Hematopoietic multipotent progenitor cell treated with erythropoietin and hydrocortisone succinate and interleukin-3 and kit ligand, for 15 days (in vitro differentiated cells): ENCODE data around the gene FAM162A.
A peak's percentile ranks its signal among the peaks of the same experiment; 100 is the strongest.
"Not testable (repeated sequence)": the region's sequence is repeated elsewhere in the genome, so short reads cannot be mapped to it uniquely, and the experiment has no call there.

ENCODE experiments used
- DNase-seq: peaks from one replicate; pipeline ENCODE4 v3.0.0-alpha.2; 2015; ENCODE audit warnings: low spot score

FAM162A gene

DNA sequence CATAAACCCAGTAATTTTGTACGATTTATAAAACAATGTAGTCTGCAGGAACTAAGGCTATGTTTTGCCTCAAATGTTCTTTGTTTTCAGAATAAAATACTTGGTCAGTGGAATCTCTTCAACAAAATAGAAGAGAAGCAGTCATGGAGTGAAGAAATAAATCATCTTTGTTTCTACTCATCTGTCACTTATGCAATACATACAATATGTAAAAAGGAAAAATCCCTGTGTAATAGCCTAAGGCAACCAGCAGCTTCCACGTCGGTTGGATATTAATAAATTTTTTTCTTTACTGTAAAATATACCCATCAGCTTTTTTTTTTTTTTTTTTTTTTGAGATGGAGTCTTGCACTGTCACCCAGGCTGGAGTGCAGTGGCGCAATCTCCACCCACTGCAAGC lies 37.1 kb downstream of the FAM162A start:
- no peak for DNase-seq

DNA sequence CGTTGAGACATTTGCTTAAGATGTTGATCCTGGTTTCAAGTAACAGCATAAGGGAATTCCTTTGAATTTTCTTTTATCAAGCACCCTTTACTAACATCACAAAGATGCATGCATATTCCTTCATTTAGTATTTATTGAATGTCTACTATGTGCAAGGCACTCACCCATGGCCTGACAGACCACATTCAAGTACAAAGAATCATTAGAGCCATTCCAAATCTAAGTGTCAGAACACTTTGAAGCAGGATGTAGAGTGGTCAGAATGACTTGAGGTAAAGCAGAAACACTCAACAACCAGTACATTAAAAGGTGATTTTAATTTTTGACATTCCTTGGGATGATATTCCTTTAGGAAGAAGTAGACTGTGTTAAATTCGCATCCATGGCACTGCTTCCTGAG lies 37.9 kb downstream of the FAM162A start:
- no peak for DNase-seq

DNA sequence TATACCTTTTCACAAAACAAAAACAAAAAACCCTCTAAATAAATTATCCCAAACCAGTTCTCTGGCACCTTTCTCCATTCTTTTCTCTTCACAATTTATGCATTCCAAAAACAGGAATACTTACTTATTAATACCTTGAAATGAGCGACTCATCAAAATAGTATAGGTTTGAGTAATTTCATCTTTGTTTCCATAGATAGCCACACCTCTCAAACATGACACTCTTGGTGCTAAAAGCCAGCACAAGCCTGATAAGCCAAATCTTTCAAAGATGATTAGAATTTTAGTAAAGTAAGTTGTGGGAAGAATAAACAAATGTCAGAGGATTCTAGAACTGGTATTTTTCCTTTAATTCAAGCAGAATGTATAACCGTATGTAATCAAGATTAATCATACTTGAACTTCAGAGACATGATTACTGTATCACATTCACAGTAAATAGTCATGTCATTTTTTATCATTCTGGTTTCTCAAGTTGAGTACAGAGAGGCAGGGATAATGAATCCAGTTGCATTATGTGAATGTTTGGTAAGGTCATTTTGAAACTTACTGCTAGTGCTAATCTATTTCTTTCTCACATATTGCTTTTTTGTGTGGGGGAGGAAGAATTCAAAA lies 44.0 kb downstream of the FAM162A start:
- no peak for DNase-seq

DNA sequence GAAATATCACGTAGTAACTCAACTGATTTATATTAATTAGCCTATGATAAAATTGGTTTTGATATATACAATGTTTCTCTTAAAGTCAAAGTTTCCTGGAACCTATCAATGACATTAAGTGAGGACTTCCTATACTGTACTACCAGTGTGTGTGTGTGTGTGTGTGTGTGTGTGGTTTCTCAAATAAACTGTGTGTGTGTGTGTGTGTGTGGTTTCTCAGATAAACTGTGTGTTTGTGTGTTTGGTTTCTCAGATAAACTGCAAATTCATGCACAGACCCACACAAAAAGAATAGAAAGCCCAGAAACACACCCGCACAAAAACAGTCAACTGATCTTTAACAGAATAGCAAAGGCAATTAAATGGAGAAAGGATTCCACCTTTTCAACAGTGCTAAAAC lies 46.4 kb downstream of the FAM162A start:
- DNase-seq, result no peak

DNA sequence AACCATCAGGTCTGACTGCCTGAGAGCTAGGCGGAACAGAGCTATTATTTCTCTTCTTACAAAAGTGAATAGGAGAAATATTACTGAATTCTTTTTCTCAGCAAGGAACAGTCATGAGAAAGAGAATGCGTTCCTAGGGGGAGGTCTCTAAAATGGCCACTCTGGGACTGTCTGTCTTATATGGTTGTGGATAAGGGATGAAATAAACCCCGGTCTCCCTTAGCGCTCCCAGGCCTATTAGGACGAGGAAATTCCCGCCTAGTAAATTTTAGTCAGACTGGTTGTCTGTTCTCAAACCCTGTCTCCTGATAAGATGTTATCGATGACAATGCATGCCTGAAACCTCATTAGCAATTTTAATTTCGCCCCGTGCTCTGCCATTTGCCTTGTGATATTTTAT lies 52.0 kb downstream of the FAM162A start:
- no peak for DNase-seq

DNA sequence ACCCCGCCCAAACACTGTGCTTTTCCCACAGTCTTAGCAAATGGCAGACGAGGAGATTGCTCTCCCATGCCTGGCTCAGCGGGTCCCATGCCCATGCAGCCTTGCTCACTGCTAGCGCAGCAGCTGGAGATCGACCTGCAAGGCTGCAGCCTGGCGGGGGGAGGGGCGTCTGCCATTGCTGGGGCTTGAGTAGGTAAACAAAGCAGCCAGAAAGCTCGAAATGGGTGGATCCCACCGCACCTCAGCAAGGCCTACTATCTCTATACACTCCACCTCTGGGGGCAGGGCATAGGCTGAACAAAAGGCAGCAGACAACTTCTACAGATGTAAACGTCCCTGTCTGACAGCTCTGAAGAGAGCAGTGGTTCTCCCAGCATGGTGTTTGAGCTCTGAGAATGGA lies 59.1 kb downstream of the FAM162A start:
- no peak for DNase-seq

DNA sequence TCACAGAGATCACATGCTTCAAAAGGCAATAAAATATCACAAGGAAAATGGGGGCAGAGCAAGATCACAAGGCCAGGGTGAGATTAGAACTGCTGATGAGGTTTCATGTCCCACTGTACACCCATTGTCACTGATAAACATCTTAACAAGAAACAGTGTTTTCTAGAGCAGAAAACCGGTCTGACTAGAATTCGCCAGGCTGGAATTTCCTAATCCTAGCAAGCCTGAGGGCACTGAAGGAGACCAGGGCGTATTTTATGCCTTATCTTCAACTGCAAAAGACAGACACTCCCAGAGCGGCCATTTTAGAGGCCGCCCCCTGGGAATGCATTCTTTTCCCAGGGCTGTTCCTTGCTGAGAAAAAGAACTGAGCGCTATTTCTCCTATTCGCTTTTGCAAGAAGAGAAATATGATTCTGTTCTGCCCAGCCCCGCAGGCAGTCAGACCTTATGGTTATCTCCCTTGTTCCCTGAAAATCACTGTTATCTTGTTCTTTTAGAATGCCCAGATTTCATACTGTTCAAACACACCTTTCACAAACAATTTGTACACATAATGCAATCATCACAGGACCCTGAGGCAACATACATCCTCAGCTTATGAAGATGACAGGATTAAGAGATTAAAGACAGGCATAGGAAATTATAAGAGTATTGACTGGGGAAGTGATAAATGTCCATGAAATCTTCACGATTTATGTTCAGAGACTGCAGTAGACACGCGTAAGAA lies 59.9 kb downstream of the FAM162A start:
- DNase-seq, result not testable (repeated sequence)

DNA sequence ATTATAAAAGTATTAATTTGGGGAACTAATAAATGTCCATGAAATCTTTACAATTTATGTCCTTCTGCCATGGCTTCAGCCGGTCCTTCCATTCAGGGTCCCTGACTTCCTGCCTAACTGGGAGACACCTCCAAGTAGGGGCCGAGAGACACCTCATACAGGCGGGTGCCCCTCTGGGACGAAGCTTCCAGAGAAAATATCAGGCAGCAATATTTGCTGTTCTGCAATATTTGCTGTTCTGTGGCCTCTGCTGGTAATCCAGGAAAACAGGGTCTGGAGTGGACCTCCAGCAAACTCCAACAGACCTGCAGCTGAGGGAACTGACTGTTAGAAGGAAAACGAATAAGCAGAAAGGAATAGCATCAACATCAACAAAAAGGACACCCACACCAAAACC lies 60.5 kb downstream of the FAM162A start:
- DNase-seq, result not testable (repeated sequence)

DNA sequence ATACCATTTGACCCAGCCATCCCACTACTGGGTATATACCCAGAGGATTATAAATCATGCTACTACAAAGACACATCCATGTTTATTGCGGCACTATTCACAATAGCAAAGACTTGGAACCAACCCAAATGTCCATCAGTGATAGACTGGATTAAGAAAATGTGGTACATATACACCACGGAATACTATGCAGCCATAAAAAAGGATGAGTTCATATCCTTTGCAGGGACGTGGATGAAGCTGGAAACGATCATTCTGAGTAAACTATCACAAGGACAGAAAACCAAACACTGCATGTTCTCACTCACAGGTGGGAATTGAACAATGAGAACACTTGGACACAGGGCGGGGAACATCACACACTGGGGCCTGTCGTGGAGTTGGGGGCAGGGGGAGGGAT lies 64.2 kb downstream of the FAM162A start:
- DNase-seq, result not testable (repeated sequence)

DNA sequence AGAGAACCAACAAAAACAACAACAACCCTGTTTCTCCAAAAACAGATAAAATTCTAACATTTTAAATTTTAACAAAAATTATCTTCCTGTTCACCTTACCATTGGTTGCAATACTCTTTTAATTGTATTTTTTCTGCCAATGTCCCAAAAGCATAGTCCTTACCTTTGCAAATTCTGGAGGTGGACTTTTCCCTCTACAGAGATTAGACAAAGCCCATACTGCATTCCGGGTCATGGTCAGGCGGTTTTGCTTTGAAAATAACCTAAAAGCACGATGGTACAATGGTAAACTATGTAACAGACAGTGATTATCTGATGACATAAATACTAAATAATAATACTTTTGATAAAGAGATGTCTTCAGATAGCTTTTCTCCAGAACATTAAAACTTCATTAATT lies 67.4 kb downstream of the FAM162A start:
- no peak for DNase-seq

DNA sequence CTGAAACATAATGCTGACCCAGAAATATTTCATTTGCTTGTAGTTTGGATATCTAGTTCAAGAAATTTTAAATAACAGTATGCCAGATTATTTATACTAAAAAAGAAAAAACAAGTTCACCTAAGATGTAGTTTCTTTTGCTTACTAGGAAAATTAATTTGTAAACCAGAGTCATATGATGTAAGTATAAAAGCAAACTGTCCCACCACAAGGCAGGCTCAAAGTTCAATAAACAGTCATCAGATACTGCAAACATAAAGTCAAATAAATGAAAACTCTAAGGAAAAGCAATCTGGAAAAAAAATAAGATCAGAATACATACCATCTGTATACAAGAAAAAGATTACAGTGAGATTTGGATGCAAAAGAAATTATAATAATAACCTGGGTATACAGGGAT lies 72.1 kb downstream of the FAM162A start:
- DNase-seq, result no peak

DNA sequence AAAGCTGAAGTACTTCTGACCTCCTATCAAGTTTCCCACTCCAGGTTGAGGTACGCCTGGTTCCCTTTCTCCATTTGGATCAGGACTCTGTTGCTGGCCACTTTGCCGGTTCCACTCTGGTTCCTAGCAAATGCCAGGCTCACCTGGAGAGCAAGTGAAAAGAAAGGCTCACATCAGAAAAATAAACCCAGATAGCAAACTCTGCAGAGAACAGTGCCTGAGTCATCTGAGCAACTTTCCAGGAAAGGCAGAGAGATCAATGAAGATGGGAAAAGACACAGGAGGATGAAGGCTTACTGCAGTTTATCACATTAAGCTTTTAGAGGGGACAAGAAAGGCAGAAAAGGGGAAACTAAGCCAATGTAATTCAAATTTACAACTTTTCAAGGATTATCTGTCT lies 73.7 kb downstream of the FAM162A start:
- no peak for DNase-seq

DNA sequence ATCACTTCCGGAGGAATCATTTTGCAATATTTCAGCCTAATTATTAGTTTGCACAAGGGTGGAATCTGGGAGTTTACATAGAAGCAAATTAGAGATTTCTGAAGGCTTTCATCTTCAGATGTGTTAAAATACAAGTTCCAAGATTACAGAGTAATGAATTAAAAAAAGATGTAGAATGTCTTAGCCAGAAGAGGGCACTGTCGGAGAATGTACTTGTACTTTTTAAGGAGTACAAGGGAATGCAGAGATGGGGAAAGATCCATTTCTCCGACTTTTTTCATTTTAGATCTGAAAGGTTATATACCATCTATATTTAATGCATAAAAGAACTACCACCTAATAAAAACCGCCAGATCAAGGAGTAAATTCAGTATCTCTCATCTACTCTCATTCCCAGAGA lies 75.0 kb downstream of the FAM162A start:
- peak; percentile 66 for DNase-seq

DNA sequence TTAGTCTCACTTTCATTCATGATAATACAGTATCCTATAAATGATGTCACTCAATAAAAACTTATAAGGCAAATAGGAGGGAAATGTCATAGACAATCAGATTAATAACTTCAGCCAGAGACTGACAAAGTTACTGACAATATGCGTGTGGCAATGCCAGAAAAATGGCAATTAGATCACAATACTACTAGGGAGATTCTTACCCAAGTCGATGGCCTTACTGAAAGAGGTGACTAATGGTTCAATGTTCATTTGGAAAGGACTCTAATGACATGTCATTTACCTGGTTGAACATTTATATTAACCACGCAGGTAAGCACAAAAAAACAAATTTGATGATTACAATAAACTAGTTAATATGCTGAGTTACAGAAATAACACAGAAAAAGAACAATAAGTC lies 77.8 kb downstream of the FAM162A start:
- no peak for DNase-seq
